Activated T-cell treated with anti-CD3 and anti-CD28 coated beads, Interleukin-2, amount 50 U/mL, for 72 hours (primary cell): ENCODE measurements around the gene CEP152. TPM values are rescaled to one million over a fixed set of nuclear protein-coding genes. Genes with fewer than 3 reads are reported as not detected.

Source experiments
- ATAC-seq, 2 donors: fragments of 150-1000 bp; cut with Tn5 transposase; replicated peaks in 1 of 2; 2 replicates each; pipeline ENCODE4 v1.10.0; 2021; ENCODE audit warnings: moderate library complexity in 2 of 2, mild to moderate bottlenecking in 1 of 2
- DNase-seq, 2 donors: peaks; one replicate each; pipeline ENCODE4 v3.0.0; 2021 to 2022; ENCODE audit warnings: mixed read lengths in 1 of 2
- H3K27ac Mint-ChIP-seq: one replicate; pipeline ENCODE4 v1.8.0; 2022; ENCODE audit warnings: mild to moderate bottlenecking, moderate library complexity, mixed read lengths
- H3K27me3 Mint-ChIP-seq: one replicate; pipeline ENCODE4 v1.8.0; 2022; ENCODE audit warnings: low read depth, mixed read lengths
- H3K36me3 Mint-ChIP-seq, 2 donors: one replicate each; pipeline ENCODE4 v1.8.0; 2022; ENCODE audit warnings: mixed read lengths in 2 of 2, mild to moderate bottlenecking in 1 of 2; ENCODE audit not compliant: insufficient read depth in 2 of 2
- H3K4me1 Mint-ChIP-seq: one replicate; pipeline ENCODE4 v1.8.0; 2022; ENCODE audit warnings: low read depth, mixed read lengths
- H3K4me3 Mint-ChIP-seq, 2 donors: one replicate each; pipeline ENCODE4 v1.8.0; 2022; ENCODE audit warnings: mild to moderate bottlenecking in 2 of 2, mixed read lengths in 2 of 2, moderate library complexity in 2 of 2
- H3K9me3 Mint-ChIP-seq, 2 donors: one replicate each; pipeline ENCODE4 v1.8.0; 2022; ENCODE audit warnings: mixed read lengths in 2 of 2
- total RNA-seq, 2 donors: library from RNA; stranded (reverse); gene quantifications; one replicate each; pipeline ENCODE4 v1.2.3, GENCODE V29; 2022

Gene CEP152
- total RNA-seq, 2 donors from 2014 or later = 33.3 to 39.6 TPM

DNA sequence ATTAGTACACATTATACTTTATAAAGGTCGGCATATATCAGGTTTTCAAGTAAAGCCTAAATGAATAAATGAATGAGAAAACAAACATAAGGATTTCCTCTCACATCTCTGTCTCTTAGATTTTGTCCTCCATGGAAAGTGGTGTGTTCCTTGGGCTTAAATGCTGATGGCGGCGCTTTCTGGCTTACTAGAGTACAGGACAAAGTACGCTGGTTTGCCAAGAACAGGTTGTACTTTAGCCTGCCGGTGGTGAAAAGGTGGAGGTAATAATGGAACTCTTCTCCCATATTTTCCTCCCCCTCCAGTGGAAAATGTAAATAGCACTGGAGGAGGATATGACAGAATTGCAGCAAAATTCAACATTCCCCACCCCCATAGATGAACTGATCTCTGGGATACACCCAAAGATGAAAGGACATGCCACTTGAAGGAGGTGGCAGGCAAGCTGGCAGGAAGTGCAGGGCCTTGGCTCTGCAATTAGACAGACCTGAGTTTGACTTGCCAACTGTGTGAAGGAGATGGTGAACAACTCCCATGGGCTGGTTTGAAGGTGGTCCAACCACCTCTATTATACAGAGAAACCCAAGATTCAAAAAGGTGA is 29.3 kb downstream of the CEP152 start:
- no peak for ATAC-seq
- DNase-seq = no peak
- Mint-ChIP-seq H3K4me3 (no peak overlapping the region), H3K4me1 (no peaks in the 10 kb centered on the region), H3K9me3 (no peaks in the 10 kb centered on the region), H3K27ac (no peak overlapping the region), H3K36me3 (peaks cover 11 to 23% of the 10 kb centered on the region in 2 donors), H3K27me3 (no peaks in the 10 kb centered on the region)

DNA sequence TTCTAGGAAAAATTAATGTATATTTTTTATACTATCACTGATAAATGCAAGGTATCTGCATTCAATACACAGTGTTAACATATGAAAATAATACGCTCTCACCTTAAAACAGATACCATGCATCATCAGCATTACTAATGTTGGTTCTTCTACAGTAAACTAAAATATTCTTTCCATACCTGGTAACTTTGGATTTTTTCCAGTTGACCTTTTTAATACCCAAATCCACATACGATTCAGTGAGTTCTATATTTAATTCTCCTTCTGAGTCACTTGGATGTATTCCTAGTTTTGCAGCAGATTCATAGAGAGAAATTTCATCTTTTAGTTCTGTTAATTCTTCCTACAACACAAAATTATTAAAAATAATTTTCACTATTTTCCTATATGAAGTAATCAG is 29.9 kb downstream of the CEP152 start:
- Mint-ChIP-seq H3K27me3 (no peaks in the 10 kb centered on the region), H3K4me3 (no peak overlapping the region), H3K36me3 (peaks cover 11 to 21% of the 10 kb centered on the region in 2 donors), H3K9me3 (no peaks in the 10 kb centered on the region), H3K27ac (no peak overlapping the region), H3K4me1 (no peaks in the 10 kb centered on the region)
- ATAC-seq (no peak), DNase-seq (no peak)

DNA sequence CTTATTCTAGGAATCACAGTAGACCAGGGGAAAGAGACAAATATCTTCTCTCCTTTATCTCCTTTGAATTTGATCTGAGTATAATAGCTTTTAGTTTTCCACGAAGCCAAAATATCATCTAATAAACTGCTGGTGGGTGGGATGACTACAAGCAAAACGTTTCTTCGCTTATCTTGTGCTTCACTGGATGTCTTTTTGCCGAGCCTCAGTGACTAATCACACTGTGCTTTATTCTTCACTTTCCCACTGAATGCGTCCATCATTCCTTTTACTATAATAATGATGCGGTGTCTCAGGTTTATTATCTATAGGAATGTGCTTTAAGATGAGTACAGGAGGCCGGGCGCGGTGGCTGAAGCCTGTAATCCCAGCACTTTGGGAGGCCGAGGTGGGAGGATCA is 32.5 kb downstream of the CEP152 start:
- H3K27me3 Mint-ChIP-seq = no peaks in the 10 kb centered on the region
- H3K36me3 Mint-ChIP-seq = peaks cover 14 to 31% of the 10 kb centered on the region in 2 donors
- no peak overlapping the region for H3K4me3 Mint-ChIP-seq
- peaks cover 7% of the 10 kb centered on the region for H3K4me1 Mint-ChIP-seq
- no peak for ATAC-seq
- peaks cover 3 to 4% of the 10 kb centered on the region in 2 donors for H3K9me3 Mint-ChIP-seq
- no peak overlapping the region for H3K27ac Mint-ChIP-seq
- no peak for DNase-seq

DNA sequence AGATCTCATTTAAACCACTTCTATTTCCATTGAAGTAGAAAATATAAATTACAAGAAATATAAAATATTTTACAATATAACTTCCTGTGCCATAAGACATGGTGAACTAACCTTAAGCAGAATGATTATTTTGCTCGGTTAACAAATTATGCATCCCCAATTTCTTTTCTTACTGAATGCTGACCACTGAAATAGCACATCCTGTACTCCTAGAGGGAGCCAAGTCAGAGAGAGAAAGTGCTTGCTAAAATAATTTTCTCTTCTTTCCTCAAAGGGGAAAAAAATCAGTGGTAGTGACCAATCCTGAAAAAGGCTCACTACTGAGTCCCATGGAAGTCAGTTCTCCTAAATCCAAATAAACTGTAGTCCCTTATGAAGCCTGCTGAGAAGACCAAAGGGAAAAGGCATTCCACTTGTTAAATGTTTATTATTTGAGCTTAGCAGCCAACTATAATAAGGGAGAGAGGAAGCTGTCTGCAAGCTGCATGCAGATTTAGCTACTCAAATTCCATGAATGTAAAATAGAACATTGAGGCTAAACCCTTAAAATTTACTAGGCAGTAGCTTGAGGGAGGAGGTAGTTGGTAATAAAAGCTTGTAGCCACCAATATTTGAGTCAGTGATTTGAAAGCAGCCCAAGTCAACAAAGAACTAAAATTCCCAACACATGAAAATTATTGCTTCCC is 33.1 kb downstream of the CEP152 start:
- peaks cover 14 to 36% of the 10 kb centered on the region in 2 donors for H3K36me3 Mint-ChIP-seq
- H3K27ac Mint-ChIP-seq = no peak overlapping the region
- ATAC-seq (no peak), DNase-seq (no peak)
- no peak overlapping the region for H3K4me3 Mint-ChIP-seq
- peaks cover 7% of the 10 kb centered on the region for H3K4me1 Mint-ChIP-seq
- H3K27me3 Mint-ChIP-seq = no peaks in the 10 kb centered on the region
- H3K9me3 Mint-ChIP-seq = peaks cover 3 to 4% of the 10 kb centered on the region in 2 donors

DNA sequence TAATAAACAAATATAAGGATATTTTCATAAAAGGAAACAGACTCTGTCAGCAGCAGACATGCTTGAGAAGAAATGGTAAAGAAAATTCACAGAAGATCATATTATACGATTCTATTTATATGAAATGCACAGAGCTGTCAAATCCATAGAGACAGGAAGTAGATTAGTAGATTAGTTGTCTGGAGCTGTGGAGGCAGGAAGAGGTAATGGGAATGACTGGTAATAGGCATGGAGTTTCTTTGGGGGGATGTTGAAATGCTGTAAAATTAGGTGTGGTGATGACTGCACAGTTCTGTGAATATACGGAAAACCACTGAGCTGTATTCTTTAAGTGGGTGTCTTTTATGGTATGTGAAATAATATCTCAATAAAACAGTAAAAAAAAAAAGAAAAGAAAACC is 35.3 kb downstream of the CEP152 start:
- H3K4me1 Mint-ChIP-seq = peaks cover 7% of the 10 kb centered on the region
- peaks cover 3 to 4% of the 10 kb centered on the region in 2 donors for H3K9me3 Mint-ChIP-seq
- DNase-seq = no peak
- ATAC-seq = no peak
- no peaks in the 10 kb centered on the region for H3K27me3 Mint-ChIP-seq
- no peak overlapping the region for H3K27ac Mint-ChIP-seq
- peaks cover 13 to 38% of the 10 kb centered on the region in 2 donors for H3K36me3 Mint-ChIP-seq
- no peak overlapping the region for H3K4me3 Mint-ChIP-seq

DNA sequence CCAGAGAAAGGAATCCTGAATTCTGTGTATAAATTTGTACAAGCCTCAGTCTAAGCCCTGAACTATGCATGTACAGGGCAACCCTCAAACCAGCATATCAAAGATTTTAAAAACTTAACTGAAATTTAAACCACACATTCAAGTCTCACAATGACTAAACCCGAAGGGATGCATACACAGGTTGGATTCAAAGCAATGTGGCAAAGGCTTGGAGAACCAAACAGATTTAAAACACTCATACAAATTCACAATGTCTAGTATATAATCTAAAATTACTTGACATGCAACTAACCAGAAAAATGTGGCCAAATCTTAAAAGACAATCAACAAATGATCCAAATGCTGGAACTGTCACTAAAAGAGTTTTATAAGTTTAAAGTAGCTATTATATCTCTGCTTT is 36.4 kb downstream of the CEP152 start:
- peaks cover 7% of the 10 kb centered on the region for H3K4me1 Mint-ChIP-seq
- no peak overlapping the region for H3K27ac Mint-ChIP-seq
- H3K27me3 Mint-ChIP-seq = no peaks in the 10 kb centered on the region
- no peak for ATAC-seq
- H3K36me3 Mint-ChIP-seq = peaks cover 10 to 35% of the 10 kb centered on the region in 2 donors
- peaks cover 3 to 4% of the 10 kb centered on the region in 2 donors for H3K9me3 Mint-ChIP-seq
- DNase-seq = no peak
- H3K4me3 Mint-ChIP-seq = no peak overlapping the region

DNA sequence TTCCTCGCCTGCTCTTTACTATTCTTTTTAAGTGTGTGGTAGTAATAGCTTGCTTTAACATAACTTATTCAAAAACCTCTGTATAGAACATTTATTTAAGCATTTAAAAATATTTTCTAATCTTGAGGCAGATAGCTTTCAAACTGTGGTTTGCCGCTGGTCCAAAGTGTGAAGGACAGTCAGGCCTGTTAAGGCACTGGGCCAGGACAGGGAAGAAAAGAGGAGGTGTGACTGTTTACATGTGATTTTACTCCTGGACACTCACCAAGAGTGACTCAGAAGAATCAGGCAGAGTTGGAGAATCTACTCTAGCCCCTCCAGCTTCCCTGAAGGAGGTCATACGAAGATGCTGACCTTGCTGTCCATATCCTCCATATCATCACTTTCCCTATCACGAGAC is 44.7 kb downstream of the CEP152 start:
- Mint-ChIP-seq H3K9me3 (no peaks in the 10 kb centered on the region), H3K4me1 (no peaks in the 10 kb centered on the region), H3K27ac (no peak overlapping the region), H3K27me3 (no peaks in the 10 kb centered on the region), H3K4me3 (no peak overlapping the region), H3K36me3 (peaks cover 7 to 42% of the 10 kb centered on the region in 2 donors)
- no peak for ATAC-seq
- DNase-seq = no peak

DNA sequence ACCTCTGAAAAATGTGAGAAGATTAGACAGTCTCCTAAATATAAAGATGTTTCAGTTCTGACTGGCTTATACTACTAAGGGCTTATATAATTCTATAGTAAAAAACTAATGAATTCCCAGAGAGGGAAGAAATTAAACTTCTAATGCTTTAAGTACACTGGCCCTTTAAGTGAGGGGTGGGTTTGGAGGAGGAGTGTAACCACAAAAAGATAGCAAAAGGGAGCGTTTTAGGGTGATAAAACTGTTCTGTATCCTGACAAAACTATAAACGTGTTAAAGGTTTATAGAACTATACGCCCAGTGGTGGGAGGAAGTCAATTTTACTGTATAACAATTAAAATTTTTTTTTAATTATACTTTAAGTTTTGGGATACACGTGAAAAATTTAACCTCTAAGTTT is 45.8 kb downstream of the CEP152 start:
- H3K9me3 Mint-ChIP-seq = no peaks in the 10 kb centered on the region
- no peaks in the 10 kb centered on the region for H3K27me3 Mint-ChIP-seq
- no peak for ATAC-seq
- no peak overlapping the region for H3K27ac Mint-ChIP-seq
- no peak overlapping the region for H3K4me3 Mint-ChIP-seq
- H3K4me1 Mint-ChIP-seq = no peaks in the 10 kb centered on the region
- DNase-seq = no peak
- H3K36me3 Mint-ChIP-seq = peaks cover 7 to 40% of the 10 kb centered on the region in 2 donors

DNA sequence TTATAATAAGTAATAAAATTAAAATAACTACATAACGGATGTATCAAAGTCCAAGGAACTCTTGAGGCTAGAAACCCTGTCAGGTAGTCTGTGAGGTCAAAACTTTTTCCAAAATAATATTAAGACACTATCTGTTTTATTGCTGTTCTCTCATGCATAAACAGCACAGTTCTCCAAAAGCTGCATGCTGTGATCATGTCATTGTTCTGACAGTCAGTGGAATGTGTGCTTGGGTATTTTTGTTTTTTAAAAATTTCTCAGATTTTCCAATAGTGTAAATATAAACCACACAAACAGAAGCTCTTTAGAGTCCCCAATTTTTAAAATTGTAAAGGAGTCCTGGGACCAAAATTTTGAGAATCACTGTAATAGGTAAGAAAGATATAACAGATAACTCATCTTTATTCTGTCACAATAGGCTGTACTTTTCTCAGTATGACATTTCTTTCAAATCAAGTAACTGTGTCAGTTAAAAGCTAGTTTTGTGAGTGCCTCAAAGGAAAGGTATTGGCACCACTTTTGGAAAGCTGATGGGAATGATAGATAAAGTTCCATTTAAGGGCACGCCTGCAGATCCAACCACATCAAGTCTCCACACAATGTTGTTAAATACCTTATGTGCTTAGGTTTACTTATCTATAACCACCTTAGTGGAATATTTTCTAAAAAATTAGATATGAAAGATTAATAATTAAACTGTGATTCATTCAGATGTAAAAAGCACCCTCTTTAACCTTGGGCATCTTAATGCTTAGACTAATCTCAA is 49.3 kb downstream of the CEP152 start:
- no peaks in the 10 kb centered on the region for H3K9me3 Mint-ChIP-seq
- H3K27me3 Mint-ChIP-seq = no peaks in the 10 kb centered on the region
- no peak overlapping the region for H3K27ac Mint-ChIP-seq
- peaks cover 4 to 25% of the 10 kb centered on the region in 2 donors for H3K36me3 Mint-ChIP-seq
- ATAC-seq (no peak), DNase-seq (no peak)
- no peaks in the 10 kb centered on the region for H3K4me1 Mint-ChIP-seq
- no peak overlapping the region for H3K4me3 Mint-ChIP-seq

DNA sequence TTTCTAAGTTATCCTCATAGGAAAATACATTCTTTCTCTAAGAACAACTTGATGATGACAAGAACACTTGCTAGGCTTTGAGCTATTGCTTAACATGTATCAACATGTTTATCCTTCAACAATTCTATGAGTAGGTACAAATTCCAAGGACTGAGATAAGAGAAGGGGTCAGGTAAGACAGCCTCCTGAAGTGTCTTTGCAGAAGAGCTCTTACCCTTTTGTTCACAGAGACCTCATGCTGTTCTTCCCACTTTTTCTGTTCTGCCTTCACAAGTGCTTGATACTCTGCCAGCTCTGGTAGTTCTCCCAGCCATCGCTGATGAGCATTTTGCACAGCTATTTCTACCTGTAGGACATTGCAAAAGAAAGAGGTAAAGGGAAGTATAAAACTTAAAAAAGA is 50.9 kb downstream of the CEP152 start:
- no peaks in the 10 kb centered on the region for H3K27me3 Mint-ChIP-seq
- DNase-seq (no peak), ATAC-seq (no peak)
- no peaks in the 10 kb centered on the region for H3K9me3 Mint-ChIP-seq
- H3K27ac Mint-ChIP-seq = no peak overlapping the region
- no peak overlapping the region for H3K4me3 Mint-ChIP-seq
- H3K36me3 Mint-ChIP-seq = peaks cover 6 to 26% of the 10 kb centered on the region in 2 donors
- H3K4me1 Mint-ChIP-seq = no peaks in the 10 kb centered on the region

DNA sequence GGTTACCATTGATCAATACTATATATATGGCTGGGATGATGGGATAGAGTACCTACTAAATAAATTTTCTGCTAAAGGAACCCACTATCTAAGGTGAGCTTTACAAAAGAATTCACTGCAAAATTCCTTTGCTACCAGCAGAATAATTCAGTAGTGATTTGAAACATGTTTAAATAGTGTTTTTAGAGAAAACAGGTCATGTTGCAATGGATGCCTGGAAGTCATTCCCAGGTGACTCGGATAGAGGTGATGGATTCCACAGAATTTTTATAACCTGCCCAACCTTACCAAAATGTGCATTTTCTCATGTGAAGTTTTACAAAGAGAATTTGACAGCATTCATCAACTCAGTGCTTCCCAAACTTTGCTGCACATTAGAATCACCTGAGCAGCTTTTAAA is 53.2 kb downstream of the CEP152 start:
- no peaks in the 10 kb centered on the region for H3K27me3 Mint-ChIP-seq
- no peaks in the 10 kb centered on the region for H3K9me3 Mint-ChIP-seq
- H3K36me3 Mint-ChIP-seq = peaks cover 8 to 17% of the 10 kb centered on the region in 2 donors
- ATAC-seq (no peak), DNase-seq (no peak)
- no peak overlapping the region for H3K4me3 Mint-ChIP-seq
- no peaks in the 10 kb centered on the region for H3K4me1 Mint-ChIP-seq
- H3K27ac Mint-ChIP-seq = no peak overlapping the region

DNA sequence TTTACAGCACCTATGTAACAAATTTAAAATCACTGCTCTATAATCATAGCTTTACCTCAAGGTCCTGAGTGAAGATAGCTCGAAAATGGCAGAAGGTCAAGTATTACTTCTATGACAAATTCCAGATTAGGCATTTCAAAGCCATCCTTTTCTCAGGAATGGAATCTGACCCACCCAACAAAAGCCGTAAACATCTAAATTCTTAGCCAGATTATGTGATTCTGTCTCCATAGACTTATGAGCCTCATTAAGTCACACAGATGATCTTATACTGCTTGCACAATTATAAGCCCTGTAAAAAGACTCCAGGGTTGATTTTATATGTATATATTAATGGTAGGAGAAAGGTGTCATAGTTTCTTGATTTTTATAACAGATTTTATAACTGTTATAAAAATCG is 56.9 kb downstream of the CEP152 start:
- peaks cover 9 to 14% of the 10 kb centered on the region in 2 donors for H3K36me3 Mint-ChIP-seq
- no peak overlapping the region for H3K27ac Mint-ChIP-seq
- no peaks in the 10 kb centered on the region for H3K9me3 Mint-ChIP-seq
- ATAC-seq (no peak), DNase-seq (no peak)
- no peaks in the 10 kb centered on the region for H3K27me3 Mint-ChIP-seq
- no peak overlapping the region for H3K4me3 Mint-ChIP-seq
- H3K4me1 Mint-ChIP-seq = no peaks in the 10 kb centered on the region

DNA sequence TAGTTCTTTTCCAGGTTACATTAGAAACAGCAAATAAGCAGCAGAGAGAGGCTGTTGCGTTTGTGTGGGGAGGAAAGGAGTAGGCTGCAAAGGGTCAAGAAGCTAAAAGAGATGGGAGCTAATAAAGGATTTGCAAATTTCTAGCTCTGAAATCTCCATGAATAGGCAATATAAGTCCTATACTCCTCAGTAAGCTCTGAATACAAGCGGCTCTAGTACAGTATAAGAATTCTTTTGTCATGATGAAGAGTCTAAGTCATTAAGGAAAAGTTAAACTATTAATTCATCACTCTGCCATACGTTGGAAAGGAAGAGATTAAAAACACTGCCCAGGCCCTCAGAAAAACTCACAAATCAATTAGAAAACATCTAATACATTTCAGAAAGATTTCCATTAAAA is 59.3 kb downstream of the CEP152 start:
- peaks cover 8 to 25% of the 10 kb centered on the region in 2 donors for H3K36me3 Mint-ChIP-seq

More for the DNA sequence above, 59.3 kb downstream of the CEP152 start:
- ATAC-seq (no peak), DNase-seq (no peak)
- H3K9me3 Mint-ChIP-seq = no peaks in the 10 kb centered on the region
- no peaks in the 10 kb centered on the region for H3K27me3 Mint-ChIP-seq
- H3K4me3 Mint-ChIP-seq = no peak overlapping the region
- H3K27ac Mint-ChIP-seq = no peak overlapping the region
- no peaks in the 10 kb centered on the region for H3K4me1 Mint-ChIP-seq
